Measurements from ENCODE around the gene ZDHHC19.

- TF ChIP-seq CTCF (IDR thresholded peaks at IDR 0.05) (no peak), POLR2A (IDR thresholded peaks at IDR 0.05) (no peak)
Measured at GRCh38 chr3:196220587-196220986, 9.4 kb upstream of the ZDHHC19 start.

Data from body of pancreas (tissue), 4 donors.